SK-N-SH treated with all-trans-retinoic acid at 6 μM for 48 hours (cell line): ENCODE measurements around the gene RNGTT.

ENCODE experiments used
- ATAC-seq: fragments of 200-7000 bp; cut with Tn5 transposase; 3 replicates; pipeline ENCODE4 v1.9.1; 2020; ENCODE audit warnings: mild to moderate bottlenecking, moderate library complexity
- ARNTL ChIP-seq: fragments of 450-650 bp; formaldehyde crosslinking; IDR thresholded peaks from 2 replicates; pipeline ENCODE4 v1.5.0; 2020; ENCODE audit warnings: low read depth, mild to moderate bottlenecking, moderate library complexity, borderline replicate concordance
- BACH2 ChIP-seq: fragments of 250-450 bp; sonication (Bioruptor Pico); IDR thresholded peaks from 2 replicates; pipeline ENCODE4 v1.9.0; 2021; ENCODE audit warnings: mild to moderate bottlenecking, borderline replicate concordance
- CSDC2 ChIP-seq: fragments of 250-450 bp; sonication (Bioruptor Pico); IDR thresholded peaks from 2 replicates; pipeline ENCODE4 v1.5.0; 2020; ENCODE audit warnings: mild to moderate bottlenecking, moderate library complexity
- ESRRG ChIP-seq: fragments of 250-450 bp; sonication (Bioruptor Pico); IDR thresholded peaks from 2 replicates; pipeline ENCODE4 v1.6.1; 2021; ENCODE audit warnings: mild to moderate bottlenecking
- GLIS3 ChIP-seq: fragments of 250-450 bp; sonication (Bioruptor Pico); IDR thresholded peaks from 2 replicates; pipeline ENCODE4 v1.5.0; 2020; ENCODE audit warnings: mild to moderate bottlenecking, moderate library complexity
- ISL1 ChIP-seq: fragments of 250-450 bp; sonication (Bioruptor Pico); IDR thresholded peaks from 2 replicates; pipeline ENCODE4 v2.1.2; 2022; ENCODE audit warnings: mild to moderate bottlenecking, moderate library complexity
- OSR1 ChIP-seq: fragments of 250-450 bp; sonication (Bioruptor Pico); IDR thresholded peaks from 2 replicates; pipeline ENCODE4 v1.8.0; 2022; ENCODE audit warnings: moderate library complexity, mild to moderate bottlenecking, inconsistent platforms
- PATZ1 ChIP-seq: fragments of 250-450 bp; sonication (Bioruptor Pico); IDR thresholded peaks from 2 replicates; pipeline ENCODE4 v1.8.0; 2020; ENCODE audit warnings: mild to moderate bottlenecking, moderate library complexity, borderline replicate concordance
- POU6F1 ChIP-seq: fragments of 250-450 bp; sonication (Bioruptor Pico); IDR thresholded peaks from 2 replicates; pipeline ENCODE4 v1.8.0; 2021; ENCODE audit warnings: low read depth, mild to moderate bottlenecking, moderate library complexity, borderline replicate concordance
- PPARA ChIP-seq: fragments of 250-450 bp; sonication (Bioruptor Pico); IDR thresholded peaks from 2 replicates; pipeline ENCODE4 v1.5.0; 2020; ENCODE audit warnings: mild to moderate bottlenecking, borderline replicate concordance
- RARB ChIP-seq: fragments of 250-450 bp; sonication (Bioruptor Pico); IDR thresholded peaks from 2 replicates; pipeline ENCODE4 v1.8.0; 2021; ENCODE audit warnings: mild to moderate bottlenecking, moderate library complexity
- SNAI2 ChIP-seq: fragments of 250-450 bp; sonication (Bioruptor Pico); IDR thresholded peaks from 2 replicates; pipeline ENCODE4 v1.5.0; 2020; ENCODE audit warnings: mild to moderate bottlenecking, moderate library complexity
- TCF4 ChIP-seq: fragments of 250-450 bp; sonication (Bioruptor Pico); IDR thresholded peaks from 2 replicates; pipeline ENCODE4 v1.8.0; 2021; ENCODE audit warnings: mild to moderate bottlenecking, moderate library complexity, borderline replicate concordance
- TOX ChIP-seq: fragments of 250-450 bp; sonication (Bioruptor Pico); IDR thresholded peaks from 2 replicates; pipeline ENCODE4 v1.8.0; 2021; ENCODE audit warnings: mild to moderate bottlenecking, moderate library complexity, borderline replicate concordance
- ZC3H10 ChIP-seq: fragments of 250-450 bp; sonication (Bioruptor Pico); IDR thresholded peaks from 2 replicates; pipeline ENCODE4 v1.5.1; 2021; ENCODE audit warnings: mild to moderate bottlenecking, moderate library complexity
- ZFP3 ChIP-seq: fragments of 250-450 bp; sonication (Bioruptor Pico); IDR thresholded peaks from 2 replicates; pipeline ENCODE4 v1.5.0; 2020; ENCODE audit warnings: mild to moderate bottlenecking, moderate library complexity
- ZFP30 ChIP-seq: fragments of 450-650 bp; formaldehyde crosslinking; IDR thresholded peaks from 2 replicates; pipeline ENCODE4 v1.5.0; 2022; ENCODE audit warnings: mild to moderate bottlenecking, moderate library complexity
- ZNF565 ChIP-seq: fragments of 450-650 bp; formaldehyde crosslinking; conservative IDR thresholded peaks from 2 replicates; pipeline ENCODE4 v1.5.0; 2020; ENCODE audit warnings: low read depth, mild to moderate bottlenecking, moderate library complexity
- ZNF70 ChIP-seq: fragments of 450-650 bp; formaldehyde crosslinking; IDR thresholded peaks from 2 replicates; pipeline ENCODE4 v1.5.0; 2020; ENCODE audit warnings: mild to moderate bottlenecking, moderate library complexity
- ZNF8 ChIP-seq: fragments of 450-650 bp; formaldehyde crosslinking; IDR thresholded peaks from 2 replicates; pipeline ENCODE4 v1.5.0; 2020; ENCODE audit warnings: mild to moderate bottlenecking, moderate library complexity
- TF ChIP-seq, protein P1 (sequence below): fragments of 250-450 bp; sonication (Bioruptor Pico); IDR thresholded peaks from 2 replicates; pipeline ENCODE4 v1.5.1; 2020; ENCODE audit warnings: low read depth, mild to moderate bottlenecking, moderate library complexity
- TF ChIP-seq, protein P2 (sequence below): fragments of 250-450 bp; sonication (Bioruptor Pico); IDR thresholded peaks from 2 replicates; pipeline ENCODE4 v1.5.0; 2020; ENCODE audit warnings: mild to moderate bottlenecking, moderate library complexity

Gene RNGTT

GRCh38 chr6:88808381-88808780 lies 155.0 kb downstream of the RNGTT start (continued):
- TF ChIP-seq, protein P1, sequence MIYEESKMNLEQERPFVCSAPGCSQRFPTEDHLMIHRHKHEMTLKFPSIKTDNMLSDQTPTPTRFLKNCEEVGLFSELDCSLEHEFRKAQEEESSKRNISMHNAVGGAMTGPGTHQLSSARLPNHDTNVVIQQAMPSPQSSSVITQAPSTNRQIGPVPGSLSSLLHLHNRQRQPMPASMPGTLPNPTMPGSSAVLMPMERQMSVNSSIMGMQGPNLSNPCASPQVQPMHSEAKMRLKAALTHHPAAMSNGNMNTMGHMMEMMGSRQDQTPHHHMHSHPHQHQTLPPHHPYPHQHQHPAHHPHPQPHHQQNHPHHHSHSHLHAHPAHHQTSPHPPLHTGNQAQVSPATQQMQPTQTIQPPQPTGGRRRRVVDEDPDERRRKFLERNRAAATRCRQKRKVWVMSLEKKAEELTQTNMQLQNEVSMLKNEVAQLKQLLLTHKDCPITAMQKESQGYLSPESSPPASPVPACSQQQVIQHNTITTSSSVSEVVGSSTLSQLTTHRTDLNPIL (CRISPR knock-in tag) = no peak
- no peak for TF ChIP-seq ARNTL

DNA sequence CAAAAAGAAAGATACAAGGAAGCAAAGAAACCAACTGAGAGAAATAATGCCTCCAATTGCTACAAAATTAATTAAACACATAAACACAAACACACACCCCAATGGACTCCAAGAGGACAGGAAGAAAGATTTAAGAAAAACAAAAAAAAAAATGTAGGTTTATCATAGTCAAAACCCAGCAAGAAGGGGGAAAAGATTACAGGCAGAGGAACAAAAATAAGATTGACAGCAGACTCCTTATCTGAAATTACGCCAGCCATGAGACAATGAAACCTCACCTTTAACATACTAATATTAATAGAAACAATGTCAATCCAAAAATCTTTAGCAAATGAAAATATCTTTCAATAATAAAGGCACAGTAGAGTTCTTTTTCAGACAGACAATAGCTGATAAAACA lies 155.8 kb downstream of the RNGTT start:
- ATAC-seq = no peak
- TF ChIP-seq ZNF8 (CRISPR knock-in tag) = no peak
- TF ChIP-seq ZFP30 = no peak
- TF ChIP-seq ZFP3 (CRISPR knock-in tag) = no peak
- TF ChIP-seq, protein P1 (CRISPR knock-in tag) = no peak
- no peak for TF ChIP-seq PATZ1 (CRISPR knock-in tag)
- no peak for TF ChIP-seq RARB (CRISPR knock-in tag)
- TF ChIP-seq ARNTL = no peak
- no peak for TF ChIP-seq CSDC2
- TF ChIP-seq, protein P2, sequence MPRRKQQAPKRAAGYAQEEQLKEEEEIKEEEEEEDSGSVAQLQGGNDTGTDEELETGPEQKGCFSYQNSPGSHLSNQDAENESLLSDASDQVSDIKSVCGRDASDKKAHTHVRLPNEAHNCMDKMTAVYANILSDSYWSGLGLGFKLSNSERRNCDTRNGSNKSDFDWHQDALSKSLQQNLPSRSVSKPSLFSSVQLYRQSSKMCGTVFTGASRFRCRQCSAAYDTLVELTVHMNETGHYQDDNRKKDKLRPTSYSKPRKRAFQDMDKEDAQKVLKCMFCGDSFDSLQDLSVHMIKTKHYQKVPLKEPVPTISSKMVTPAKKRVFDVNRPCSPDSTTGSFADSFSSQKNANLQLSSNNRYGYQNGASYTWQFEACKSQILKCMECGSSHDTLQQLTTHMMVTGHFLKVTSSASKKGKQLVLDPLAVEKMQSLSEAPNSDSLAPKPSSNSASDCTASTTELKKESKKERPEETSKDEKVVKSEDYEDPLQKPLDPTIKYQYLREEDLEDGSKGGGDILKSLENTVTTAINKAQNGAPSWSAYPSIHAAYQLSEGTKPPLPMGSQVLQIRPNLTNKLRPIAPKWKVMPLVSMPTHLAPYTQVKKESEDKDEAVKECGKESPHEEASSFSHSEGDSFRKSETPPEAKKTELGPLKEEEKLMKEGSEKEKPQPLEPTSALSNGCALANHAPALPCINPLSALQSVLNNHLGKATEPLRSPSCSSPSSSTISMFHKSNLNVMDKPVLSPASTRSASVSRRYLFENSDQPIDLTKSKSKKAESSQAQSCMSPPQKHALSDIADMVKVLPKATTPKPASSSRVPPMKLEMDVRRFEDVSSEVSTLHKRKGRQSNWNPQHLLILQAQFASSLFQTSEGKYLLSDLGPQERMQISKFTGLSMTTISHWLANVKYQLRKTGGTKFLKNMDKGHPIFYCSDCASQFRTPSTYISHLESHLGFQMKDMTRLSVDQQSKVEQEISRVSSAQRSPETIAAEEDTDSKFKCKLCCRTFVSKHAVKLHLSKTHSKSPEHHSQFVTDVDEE = no peak
- TF ChIP-seq ESRRG (CRISPR knock-in tag) = no peak
- no peak for TF ChIP-seq TCF4 (CRISPR knock-in tag)

DNA sequence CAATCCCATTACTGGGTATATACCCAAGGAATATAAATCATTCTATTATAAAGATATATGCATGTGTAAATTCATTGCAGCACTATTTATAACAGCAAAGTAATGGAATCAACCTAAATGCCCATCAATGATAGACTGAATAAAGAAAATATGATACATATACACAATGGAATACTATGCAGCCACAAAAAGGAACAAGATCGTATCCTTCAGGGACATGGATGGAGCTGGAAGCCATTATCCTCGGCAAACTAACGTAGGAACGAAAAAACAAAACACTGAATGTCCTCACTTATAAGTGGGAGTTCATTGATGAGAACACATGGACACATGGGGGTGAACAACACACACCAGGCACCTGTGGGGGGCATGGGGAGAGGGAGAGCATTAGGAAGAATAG lies 156.7 kb downstream of the RNGTT start:
- TF ChIP-seq ZFP3 (CRISPR knock-in tag) (no peak), ARNTL (no peak), TCF4 (CRISPR knock-in tag) (no peak), TOX (CRISPR knock-in tag) (no peak), ESRRG (CRISPR knock-in tag) (no peak), ZC3H10 (no peak), SNAI2 (CRISPR knock-in tag) (no peak), RARB (CRISPR knock-in tag) (no peak), OSR1 (no peak), ZNF8 (CRISPR knock-in tag) (no peak), ISL1 (CRISPR knock-in tag) (no peak), ZNF565 (no peak), PPARA (no peak), ZNF70 (CRISPR knock-in tag) (no peak; the same call in 1 of the 2 replicates), PATZ1 (CRISPR knock-in tag) (no peak), POU6F1 (CRISPR knock-in tag) (no peak), GLIS3 (CRISPR knock-in tag) (no peak), BACH2 (CRISPR knock-in tag) (no peak)
- TF ChIP-seq, protein P1 (CRISPR knock-in tag) = no peak
- TF ChIP-seq, protein P2 = no peak
- ATAC-seq = no peak
